ENCODE data around the gene TMEM248. TPM values are rescaled to one million over a fixed set of nuclear protein-coding genes. Genes with fewer than 3 reads are reported as not detected.
"Not testable (repeated sequence)": the region's sequence is repeated elsewhere in the genome, so short reads cannot be mapped to it uniquely, and the experiment has no call there.

Gene TMEM248
- total and polyA plus RNA-seq, 10 of the 15 experiments (the other 5 are each of a cell fraction or from before 2014, with no cell fraction given) = 6.3 to 93.5 (median 64.9) TPM

GRCh38 chr7:66883716-66884115 lies 37.3 kb upstream of the TMEM248 start:
- BruUV-seq (replicated peaks) = no TSS peak
- ChIA-PET CTCF (no interaction called here), POLR2A (interaction anchor here (0.7 kb wide), 1 partner anchor 11 kb away, joined by 3 read pairs; no protein-coding TSS in a partner anchor), SMC1A (ENCODE audit: uncharacterized antibody, unreplicated experiment) (no interaction called here), RAD21 (ENCODE audit: unreplicated experiment) (interaction anchor here (1.0 kb wide), 1 partner anchor 39 kb away, joined by 3 read pairs; no protein-coding TSS in a partner anchor)
- H3K79me2 ChIP-seq (ENCODE audit: control insufficient read depth, insufficient read depth, low read length) = no peaks in the 10 kb centered on the region
- H3K4me2 ChIP-seq (ENCODE audit: control insufficient read depth, insufficient read depth) = no peak overlapping the region
- H3K4me1 ChIP-seq (ENCODE audit: control insufficient read depth, insufficient read depth, low read length) = peaks cover 16% of the 10 kb centered on the region
- 49% methylated on average over 7 of the region's 7 CpGs for WGBS (ENCODE audit: insufficient coverage, insufficient replicate concordance, low lambda C conversion rate, missing lambda C conversion rate)
- no peak overlapping the region for H3K4me3 ChIP-seq
- intact Hi-C loops (cut with micrococcal nuclease; ENCODE audit: unreplicated experiment) = no loop called here
- H3K27me3 ChIP-seq (replicated peaks in 1 of 2; ENCODE audit: control insufficient read depth in 2 of 2, insufficient read depth in 2 of 2, low read length in 1 of 2) = no peaks in the 10 kb centered on the region
- H4K20me1 ChIP-seq (ENCODE audit: control insufficient read depth, insufficient read depth) = no peaks in the 10 kb centered on the region
- no peak for TF ChIP-seq IRF5 (IDR thresholded peaks at IDR 0.05; ENCODE audit: borderline replicate concordance)
- 0 out of 2 replicates have a peak, but pooled peaks have one; percentile 18 for TF ChIP-seq JUNB (IDR thresholded peaks at IDR 0.05)
- H3K36me3 ChIP-seq (ENCODE audit: control insufficient read depth in 2 of 2, insufficient read depth in 2 of 2, low read length in 1 of 2) = peaks cover 0 to 3% of the 10 kb centered on the region in 2 experiments; a peak in 2 of 4 replicates
- H3K27ac ChIP-seq (ENCODE audit: control insufficient read depth, insufficient read depth) = no peak overlapping the region
- in situ Hi-C loops (cut with MboI) = no loop called here
- no peak overlapping the region for H3K9ac ChIP-seq (ENCODE audit: control insufficient read depth, insufficient read depth, low read length)
- H2AFZ ChIP-seq (ENCODE audit: control insufficient read depth, low read depth, low read length) = no peak overlapping the region
- peak; percentile 11; the same call in 2 of the 3 replicates for ATAC-seq
- FAIRE-seq = no peak
- H3K9me3 ChIP-seq (replicated peaks; ENCODE audit: control insufficient read depth, insufficient read depth, low read length) = no peaks in the 10 kb centered on the region; the same call in 2 of the 3 replicates
- no peak for DNase-seq (ENCODE audit: low read depth, low spot score)

GRCh38 chr7:66884556-66884955 lies 36.5 kb upstream of the TMEM248 start:
- H2AFZ ChIP-seq (ENCODE audit: control insufficient read depth, low read depth, low read length); intact Hi-C loops (cut with micrococcal nuclease; ENCODE audit: unreplicated experiment); POLR2A ChIA-PET; H3K9ac ChIP-seq (ENCODE audit: control insufficient read depth, insufficient read depth, low read length); BruUV-seq (replicated peaks); H3K4me3 ChIP-seq; in situ Hi-C loops (cut with MboI); DNase-seq (ENCODE audit: low read depth, low spot score); H3K9me3 ChIP-seq (replicated peaks; ENCODE audit: control insufficient read depth, insufficient read depth, low read length); H3K79me2 ChIP-seq (ENCODE audit: control insufficient read depth, insufficient read depth, low read length); ATAC-seq; H3K27me3 ChIP-seq (replicated peaks in 1 of 2; ENCODE audit: control insufficient read depth in 2 of 2, insufficient read depth in 2 of 2, low read length in 1 of 2); H3K27ac ChIP-seq (ENCODE audit: control insufficient read depth, insufficient read depth); H3K36me3 ChIP-seq (ENCODE audit: control insufficient read depth in 2 of 2, insufficient read depth in 2 of 2, low read length in 1 of 2); H3K4me2 ChIP-seq (ENCODE audit: control insufficient read depth, insufficient read depth); H4K20me1 ChIP-seq (ENCODE audit: control insufficient read depth, insufficient read depth); CTCF ChIA-PET; FAIRE-seq: not testable (repeated sequence)
- H3K4me1 ChIP-seq (ENCODE audit: control insufficient read depth, insufficient read depth, low read length) = peaks cover 16% of the 10 kb centered on the region
- RAD21 ChIA-PET (ENCODE audit: unreplicated experiment) = interaction anchor here (0.5 kb wide), 1 partner anchor 329 kb away, joined by 3 read pairs; no protein-coding TSS in a partner anchor
- SMC1A ChIA-PET (ENCODE audit: uncharacterized antibody, unreplicated experiment) = interaction anchor here (0.7 to 0.8 kb wide), 3 partner anchors 8 to 36 kb away, joined by 3 read pairs; no protein-coding TSS in a partner anchor

Measured in GM12878 (cell line).